ENCODE data around the gene E2F4.

Gene E2F4

GRCh38 chr16:67238278-67238575 lies 46.3 kb downstream of the E2F4 start:
- no peak overlapping the region for H3K4me3 ChIP-seq (ENCODE audit: low read depth, low read length)
- no peak for TF ChIP-seq CTCF (conservative IDR thresholded peaks at IDR 0.05; ENCODE audit: low read depth, low read length)
- DNase-seq (ENCODE audit: low read depth), result no peak

- DNase-seq (ENCODE audit: low read depth), result no peak
- no peak overlapping the region for H3K4me3 ChIP-seq (ENCODE audit: low read depth, low read length)
- no peak for TF ChIP-seq CTCF (conservative IDR thresholded peaks at IDR 0.05; ENCODE audit: low read depth, low read length)
These were observed 47.0 kb downstream of the E2F4 start for GRCh38 chr16:67238806-67239470.

GRCh38 chr16:67240506-67240905 lies 48.6 kb downstream of the E2F4 start:
- no peak overlapping the region for H3K4me3 ChIP-seq (ENCODE audit: low read depth, low read length)
- TF ChIP-seq CTCF (conservative IDR thresholded peaks at IDR 0.05; ENCODE audit: low read depth, low read length), result no peak
- peak; percentile 27 for DNase-seq (ENCODE audit: low read depth)

GRCh38 chr16:67241008-67241900 lies 49.3 kb downstream of the E2F4 start:
- TF ChIP-seq CTCF (conservative IDR thresholded peaks at IDR 0.05; ENCODE audit: low read depth, low read length), result no peak
- peak; percentile 73 for DNase-seq (ENCODE audit: low read depth)
- no peak overlapping the region for H3K4me3 ChIP-seq (ENCODE audit: low read depth, low read length)

- no peak for DNase-seq (ENCODE audit: low read depth)
- no peak for TF ChIP-seq CTCF (conservative IDR thresholded peaks at IDR 0.05; ENCODE audit: low read depth, low read length)
- no peak overlapping the region for H3K4me3 ChIP-seq (ENCODE audit: low read depth, low read length)
These were observed 50.3 kb downstream of the E2F4 start for GRCh38 chr16:67242138-67242730.

GRCh38 chr16:67243481-67243880 lies 51.5 kb downstream of the E2F4 start:
- no peak for TF ChIP-seq CTCF (conservative IDR thresholded peaks at IDR 0.05; ENCODE audit: low read depth, low read length)
- no peak for DNase-seq (ENCODE audit: low read depth)
- H3K4me3 ChIP-seq (ENCODE audit: low read depth, low read length), result no peak overlapping the region
